ENCODE measurements around the gene PARP12.
"Not testable (repeated sequence)": the region's sequence is repeated elsewhere in the genome, so short reads cannot be mapped to it uniquely, and the experiment has no call there.

The PARP12 gene

GRCh38 chr7:140062528-140063299 lies at the start of gene PARP12:
Gene PARP12 (minus strand): TSS chr7:140062951. CDS start chr7:140062847, 104 bp downstream.
- DNase-seq = peak; percentile 68

GRCh38 chr7:140108777-140109176 lies 46.0 kb upstream of the PARP12 start:
- not testable (repeated sequence) for DNase-seq

- DNase-seq = no peak
These were observed 33.7 kb upstream of the PARP12 start for GRCh38 chr7:140096459-140096858.

GRCh38 chr7:140093375-140093774 lies 30.6 kb upstream of the PARP12 start:
- no peak for DNase-seq

- DNase-seq = no peak
These were observed 22.7 kb upstream of the PARP12 start for GRCh38 chr7:140085447-140085846.

- no peak for DNase-seq
These were observed 22.2 kb upstream of the PARP12 start for GRCh38 chr7:140084972-140085371.

- no peak for DNase-seq
These were observed 21.4 kb upstream of the PARP12 start for GRCh38 chr7:140084142-140084655.

- no peak for DNase-seq
These were observed 20.0 kb upstream of the PARP12 start for GRCh38 chr7:140082770-140083169.

GRCh38 chr7:140081774-140082425 lies 19.1 kb upstream of the PARP12 start:
- DNase-seq = no peak

GRCh38 chr7:140080919-140081318 lies 18.2 kb upstream of the PARP12 start:
- no peak for DNase-seq

GRCh38 chr7:140079121-140079536 lies 16.4 kb upstream of the PARP12 start:
- DNase-seq = no peak

- no peak for DNase-seq
These were observed 15.6 kb upstream of the PARP12 start for GRCh38 chr7:140078392-140078791.

GRCh38 chr7:140074780-140075179 lies 12.0 kb upstream of the PARP12 start:
- DNase-seq = no peak

GRCh38 chr7:140070546-140070945 lies 7.8 kb upstream of the PARP12 start:
- no peak for DNase-seq

- no peak for DNase-seq
These were observed 6.7 kb upstream of the PARP12 start for GRCh38 chr7:140069298-140069949.

GRCh38 chr7:140068033-140068432 lies 5.3 kb upstream of the PARP12 start:
- DNase-seq = no peak

- DNase-seq = no peak
These were observed 4.3 kb upstream of the PARP12 start for GRCh38 chr7:140067052-140067451.

- no peak for DNase-seq
These were observed 628 bp downstream of the PARP12 start for GRCh38 chr7:140062118-140062527.

- DNase-seq = no peak
These were observed 1.2 kb downstream of the PARP12 start for GRCh38 chr7:140061607-140061930.

GRCh38 chr7:140060788-140061606 lies 1.8 kb downstream of the PARP12 start:
- peak; percentile 82 for DNase-seq

GRCh38 chr7:140060243-140060630 lies 2.5 kb downstream of the PARP12 start:
- DNase-seq = no peak

GRCh38 chr7:140059273-140060242 lies 3.2 kb downstream of the PARP12 start:
- DNase-seq = peak; percentile 14

Data from NCI-H1092 (cell line).